Measurements from ENCODE around the gene DIS3L2. TPM values are rescaled to one million over a fixed set of nuclear protein-coding genes. Genes with fewer than 3 reads are reported as not detected.

The DIS3L2 gene
- total and polyA plus RNA-seq, 2 of the 8 experiments (the other 6 are each of a cell fraction or from before 2014, with no cell fraction given): 11.5 to 21.6 TPM

DNA sequence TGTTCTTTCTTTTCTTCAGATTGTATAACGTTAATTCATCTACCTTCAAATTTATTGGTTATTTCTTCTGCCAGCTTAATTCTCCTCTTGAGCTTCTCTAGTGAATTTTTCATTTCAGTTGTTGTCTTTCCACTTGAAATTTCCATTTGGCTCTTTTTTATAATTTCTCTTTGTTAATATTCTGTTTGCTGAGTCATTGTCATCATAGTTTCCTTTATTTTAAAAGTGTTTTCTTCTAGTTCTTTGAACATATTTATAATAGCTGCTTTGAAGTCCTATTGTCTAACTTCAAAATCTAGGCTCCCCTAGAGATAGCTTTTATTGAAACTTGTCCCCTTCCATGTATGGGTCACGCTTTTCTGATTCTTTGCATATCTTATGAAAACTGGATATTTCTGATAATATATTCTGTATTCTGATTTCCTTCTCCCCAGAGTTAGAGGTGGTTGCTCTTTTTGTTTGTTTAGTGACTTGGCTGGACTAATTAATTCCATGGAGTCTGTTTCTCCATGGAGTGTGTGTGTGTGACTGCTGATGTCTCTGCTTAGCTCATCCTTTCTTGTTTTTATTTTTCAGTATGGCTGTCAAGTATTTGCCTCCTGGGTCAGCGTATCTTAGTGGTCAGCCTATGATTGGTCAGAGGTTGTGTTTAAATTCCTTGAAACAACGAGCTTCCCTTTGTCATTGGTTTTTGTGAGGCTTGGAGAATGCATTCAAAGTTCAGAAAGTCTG is 47.6 kb downstream of the DIS3L2 start (continued):
- TF ChIP-seq RNF2 (IDR thresholded peaks at IDR 0.05; ENCODE audit: borderline replicate concordance, low read depth, low read length, missing control alignments, poor library complexity, severe bottlenecking): no peak
- no peak for TF ChIP-seq RFX5 (IDR thresholded peaks at IDR 0.05; ENCODE audit: borderline replicate concordance, low read depth, low read length)
- TF ChIP-seq RAD21 (IDR thresholded peaks at IDR 0.05 in 1 of 2, conservative IDR thresholded peaks at IDR 0.05 in 1 of 2; ENCODE audit: low read depth in 2 of 2, low read length in 2 of 2): no peak

Measured in H1 (cell line).